CD14-positive monocyte (primary cell): Measurements from ENCODE around the gene RNASE13. TPM values are rescaled to one million over a fixed set of nuclear protein-coding genes. Genes with fewer than 3 reads are reported as not detected.

Experiments used
- DNase-seq, 3 donors: peaks; one replicate each; pipeline ENCODE4 v3.0.0-alpha.2; 2011 to 2022
- H2AFZ ChIP-seq: 2 replicates; pipeline ENCODE4 v1.6.0; 2012; ENCODE audit warnings: mild to moderate bottlenecking, low read depth, low read length, inconsistent platforms; ENCODE audit not compliant: insufficient read depth, poor library complexity, severe bottlenecking
- H3K27ac ChIP-seq, 2 donors: 1 replicate in 1 of 2; 2 replicates in 1 of 2; pipeline ENCODE4 v1.5.1; 2012 to 2013; ENCODE audit warnings: low read length in 2 of 2, control low read depth in 1 of 2, inconsistent platforms in 1 of 2, low read depth in 1 of 2, mild to moderate bottlenecking in 1 of 2
- H3K27me3 ChIP-seq, 2 donors: one replicate each; pipeline versions ENCODE4 v1.6.0 to v1.6.1; 2011 to 2013; ENCODE audit warnings: low read length in 2 of 2; ENCODE audit not compliant: control insufficient read depth in 2 of 2, insufficient read depth in 2 of 2
- H3K36me3 ChIP-seq, 2 donors: replicated peaks in 1 of 2; 1 replicate in 1 of 2; 2 replicates in 1 of 2; pipeline versions ENCODE4 v1.5.1 to v1.6.1; 2012 to 2013; ENCODE audit warnings: low read length in 2 of 2, control low read depth in 1 of 2, inconsistent platforms in 1 of 2, mild to moderate bottlenecking in 1 of 2; ENCODE audit not compliant: insufficient read depth in 2 of 2, control insufficient read depth in 1 of 2
- H3K4me1 ChIP-seq, 2 donors: 1 replicate in 1 of 2; 2 replicates in 1 of 2; pipeline versions ENCODE4 v1.5.1 to v1.6.1; 2012 to 2013; ENCODE audit warnings: low read length in 2 of 2, control low read depth in 1 of 2, inconsistent platforms in 1 of 2, mild to moderate bottlenecking in 1 of 2, moderate library complexity in 1 of 2; ENCODE audit not compliant: insufficient read depth in 2 of 2, control insufficient read depth in 1 of 2
- H3K4me2 ChIP-seq: replicated peaks from 2 replicates; pipeline ENCODE3; 2012; ENCODE audit warnings: low read length, moderate library complexity, mild to moderate bottlenecking; ENCODE audit not compliant: poor library complexity, severe bottlenecking; ENCODE audit errors: extremely low read depth
- H3K4me3 ChIP-seq, 3 experiments: fragments of 200-600 bp in 1 of 3; sonication (generic) in 1 of 3; replicated peaks in 1 of 3; 1 replicate in 2 of 3; 2 replicates in 1 of 3; pipeline ENCODE4 v1.5.1; 2011 to 2013; ENCODE audit warnings: low read length in 3 of 3, mild to moderate bottlenecking in 3 of 3, control low read depth in 2 of 3, low read depth in 2 of 3, inconsistent platforms in 1 of 3, moderate library complexity in 1 of 3
- H3K79me2 ChIP-seq: 2 replicates; pipeline ENCODE4 v1.6.0; 2012; ENCODE audit warnings: mild to moderate bottlenecking, control low read depth, inconsistent platforms, low read length, moderate library complexity; ENCODE audit not compliant: insufficient read depth
- H3K9ac ChIP-seq: 2 replicates; pipeline ENCODE4 v1.6.0; 2017; ENCODE audit warnings: low read length, mild to moderate bottlenecking; ENCODE audit not compliant: insufficient read depth, poor library complexity, severe bottlenecking
- H3K9me3 ChIP-seq, 2 donors: replicated peaks in 1 of 2; 1 replicate in 1 of 2; 2 replicates in 1 of 2; pipeline versions ENCODE4 v1.5.1 to v1.6.1; 2012 to 2013; ENCODE audit warnings: low read length in 2 of 2, control low read depth in 1 of 2; ENCODE audit not compliant: control insufficient read depth in 1 of 2, insufficient read depth in 1 of 2
- H4K20me1 ChIP-seq: 2 replicates; pipeline ENCODE4 v1.6.0; 2012; ENCODE audit warnings: mild to moderate bottlenecking, low read length, control low read depth, moderate library complexity; ENCODE audit not compliant: insufficient read depth
- H3K27ac Mint-ChIP-seq, 7 donors: one replicate each; pipeline ENCODE4 v1.8.0; 2020; ENCODE audit warnings: mild to moderate bottlenecking in 7 of 7, mixed read lengths in 7 of 7, moderate library complexity in 6 of 7, inconsistent platforms in 2 of 7
- H3K27me3 Mint-ChIP-seq, 3 donors: one replicate each; pipeline ENCODE4 v1.8.0; 2021 to 2022; ENCODE audit warnings: low read depth in 3 of 3, mild to moderate bottlenecking in 3 of 3, mixed read lengths in 3 of 3, moderate library complexity in 3 of 3, inconsistent platforms in 1 of 3
- H3K36me3 Mint-ChIP-seq, 2 donors: one replicate each; pipeline ENCODE4 v1.8.0; 2020; ENCODE audit warnings: mixed read lengths in 2 of 2, inconsistent platforms in 1 of 2, mild to moderate bottlenecking in 1 of 2
- H3K4me1 Mint-ChIP-seq: one replicate; pipeline ENCODE4 v1.8.0; 2020; ENCODE audit warnings: mild to moderate bottlenecking, mixed read lengths
- H3K4me3 Mint-ChIP-seq, 2 donors: one replicate each; pipeline ENCODE4 v1.8.0; 2020; ENCODE audit warnings: mild to moderate bottlenecking in 2 of 2, mixed read lengths in 2 of 2, moderate library complexity in 1 of 2
- H3K9me3 Mint-ChIP-seq, 7 donors: one replicate each; pipeline ENCODE4 v1.8.0; 2020 to 2022; ENCODE audit warnings: mixed read lengths in 7 of 7, mild to moderate bottlenecking in 6 of 7, moderate library complexity in 6 of 7, inconsistent platforms in 2 of 7
- WGBS: methylation state at CpG from one replicate; pipeline ENCODE4 v1.1.5; 2013; ENCODE audit warnings: missing lambda C conversion rate; ENCODE audit not compliant: insufficient coverage; 5-methylcytosine and 5-hydroxymethylcytosine counted together
- intact Hi-C, 2 donors: fragments of 100-400 bp; cut with micrococcal nuclease; formaldehyde crosslinking; loops; one replicate each; pipeline versions ENCODE4 v1.15.0 to v1.15.1; 2023
- polyA plus RNA-seq, 3 donors: library from polyadenylated mRNA; depleted of rRNA in 1 of 3; unstranded in 2 of 3; stranded (reverse) in 1 of 3; fragments of 300-500 nt in 2 of 3; fragments of >200 nt in 1 of 3; fragmentation: Illumina TruSeq in 2 of 3; gene quantifications; 1 replicate in 2 of 3; 2 replicates in 1 of 3; pipeline ENCODE4 v1.2.3, GENCODE V29; 2012 to 2021
- TF ChIP-seq, protein P1 (sequence below): fragments of 200-600 bp; IDR thresholded peaks from one replicate; pipeline ENCODE4 v1.8.0; 2022; ENCODE audit warnings: antibody characterized with exemption, mild to moderate bottlenecking

The RNASE13 gene
- polyA plus RNA-seq, 3 donors: 0.39 TPM; not detected in 2

DNA sequence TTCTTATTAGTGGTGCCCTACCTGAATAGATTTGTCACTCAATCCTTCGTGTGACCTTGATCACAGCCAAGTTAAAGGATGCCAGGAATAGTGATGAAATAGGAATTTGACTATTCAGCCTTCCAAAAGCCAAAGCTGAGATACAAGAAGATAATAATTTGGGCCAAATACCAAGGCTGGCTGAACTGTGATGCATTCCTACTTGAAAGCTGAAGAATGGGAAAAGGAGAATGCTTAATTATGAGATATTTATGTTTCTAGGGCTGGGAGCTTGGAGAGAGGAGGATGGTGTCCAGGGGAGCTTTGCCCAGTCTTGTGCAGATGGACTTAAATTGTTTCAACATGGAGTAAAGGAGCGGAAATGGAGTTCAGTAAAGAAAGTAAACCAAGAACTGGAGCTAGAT, 12.8 kb upstream of the RNASE13 start:
- Histone ChIP-seq H3K27me3 (peaks cover 2 to 54% of the 10 kb centered on the region in 2 donors), H3K9ac (no peak overlapping the region), H3K4me3 (no peak overlapping the region), H3K4me1 (peaks cover 0 to 9% of the 10 kb centered on the region in 2 donors), H2AFZ (no peak overlapping the region), H3K4me2 (no peak overlapping the region), H3K36me3 (no peaks in the 10 kb centered on the region), H4K20me1 (no peaks in the 10 kb centered on the region), H3K27ac (no peak overlapping the region), H3K9me3 (no peaks in the 10 kb centered on the region), H3K79me2 (no peaks in the 10 kb centered on the region)
- Mint-ChIP-seq H3K4me3 (no peak overlapping the region), H3K27ac (no peak overlapping the region), H3K27me3 (peaks cover 10 to 13% (median 12%) of the 10 kb centered on the region in 3 donors), H3K9me3 (no peaks in the 10 kb centered on the region), H3K4me1 (peaks cover 7% of the 10 kb centered on the region), H3K36me3 (no peaks in the 10 kb centered on the region)
- no peak for DNase-seq
- TF ChIP-seq, protein P1, sequence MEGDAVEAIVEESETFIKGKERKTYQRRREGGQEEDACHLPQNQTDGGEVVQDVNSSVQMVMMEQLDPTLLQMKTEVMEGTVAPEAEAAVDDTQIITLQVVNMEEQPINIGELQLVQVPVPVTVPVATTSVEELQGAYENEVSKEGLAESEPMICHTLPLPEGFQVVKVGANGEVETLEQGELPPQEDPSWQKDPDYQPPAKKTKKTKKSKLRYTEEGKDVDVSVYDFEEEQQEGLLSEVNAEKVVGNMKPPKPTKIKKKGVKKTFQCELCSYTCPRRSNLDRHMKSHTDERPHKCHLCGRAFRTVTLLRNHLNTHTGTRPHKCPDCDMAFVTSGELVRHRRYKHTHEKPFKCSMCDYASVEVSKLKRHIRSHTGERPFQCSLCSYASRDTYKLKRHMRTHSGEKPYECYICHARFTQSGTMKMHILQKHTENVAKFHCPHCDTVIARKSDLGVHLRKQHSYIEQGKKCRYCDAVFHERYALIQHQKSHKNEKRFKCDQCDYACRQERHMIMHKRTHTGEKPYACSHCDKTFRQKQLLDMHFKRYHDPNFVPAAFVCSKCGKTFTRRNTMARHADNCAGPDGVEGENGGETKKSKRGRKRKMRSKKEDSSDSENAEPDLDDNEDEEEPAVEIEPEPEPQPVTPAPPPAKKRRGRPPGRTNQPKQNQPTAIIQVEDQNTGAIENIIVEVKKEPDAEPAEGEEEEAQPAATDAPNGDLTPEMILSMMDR: no peak
- intact Hi-C loops: no loop called here
- WGBS: 100% methylated on average over 1 of the region's 2 CpGs

DNA sequence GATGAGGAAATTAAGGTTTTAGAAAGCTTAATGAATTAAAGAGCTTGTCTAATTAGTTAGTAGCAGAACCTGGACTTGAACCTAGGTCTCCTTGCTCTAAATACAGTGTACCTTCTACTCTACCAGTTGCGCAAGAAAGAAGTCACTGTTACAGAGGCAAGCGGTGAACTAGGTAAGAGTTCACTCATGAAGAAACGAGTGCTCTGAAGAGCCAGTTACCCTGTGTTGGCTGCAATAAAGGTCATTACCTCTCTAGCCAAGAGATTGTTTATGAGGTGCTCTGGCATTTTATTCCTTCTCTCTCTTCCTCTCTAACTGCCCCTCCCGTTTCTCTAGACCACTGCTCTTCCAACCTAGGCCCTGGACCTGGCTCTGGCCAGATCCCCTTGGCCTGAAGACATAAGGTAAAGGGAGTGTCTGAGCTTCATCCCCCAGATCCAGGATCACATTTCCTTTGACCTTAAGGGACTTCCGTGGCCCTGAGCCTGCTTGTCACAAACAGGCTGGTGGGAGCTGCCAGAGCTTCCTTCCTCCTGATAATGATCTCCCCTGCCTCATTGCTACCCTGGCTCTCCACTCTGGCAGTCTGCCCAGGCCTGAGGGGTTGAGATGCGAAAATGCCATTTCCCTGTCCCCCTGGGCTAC, 9.5 kb upstream of the RNASE13 start:
- Histone ChIP-seq H3K9ac (no peak overlapping the region), H3K79me2 (no peaks in the 10 kb centered on the region), H4K20me1 (no peaks in the 10 kb centered on the region), H3K4me2 (no peak overlapping the region), H3K27ac (no peak overlapping the region), H3K27me3 (peaks cover 2 to 48% of the 10 kb centered on the region in 2 donors), H3K36me3 (no peaks in the 10 kb centered on the region), H3K9me3 (no peaks in the 10 kb centered on the region), H3K4me3 (no peak overlapping the region), H2AFZ (no peak overlapping the region), H3K4me1 (no peaks in the 10 kb centered on the region)
- Mint-ChIP-seq H3K4me1 (peaks cover 7% of the 10 kb centered on the region), H3K4me3 (no peak overlapping the region), H3K27ac (no peak overlapping the region), H3K27me3 (peaks cover 4 to 13% (median 13%) of the 10 kb centered on the region in 3 donors), H3K36me3 (no peaks in the 10 kb centered on the region), H3K9me3 (no peaks in the 10 kb centered on the region)
- no peak for DNase-seq
- TF ChIP-seq, protein P1: no peak
- intact Hi-C loops: no loop called here
- WGBS: 0% methylated on average over 1 of the region's 6 CpGs
